OCI-M2 (cell line): ENCODE results near the gene VSTM5.
"Not testable (repeated sequence)": the region's sequence is repeated elsewhere in the genome, so short reads cannot be mapped to it uniquely, and the experiment has no call there.

Source experiments
- DNase-seq: peaks from one replicate; lab custom pipeline; 2025; ENCODE audit not compliant: unreplicated experiment; lab: John Stamatoyannopoulos, UW

The VSTM5 gene

DNA sequence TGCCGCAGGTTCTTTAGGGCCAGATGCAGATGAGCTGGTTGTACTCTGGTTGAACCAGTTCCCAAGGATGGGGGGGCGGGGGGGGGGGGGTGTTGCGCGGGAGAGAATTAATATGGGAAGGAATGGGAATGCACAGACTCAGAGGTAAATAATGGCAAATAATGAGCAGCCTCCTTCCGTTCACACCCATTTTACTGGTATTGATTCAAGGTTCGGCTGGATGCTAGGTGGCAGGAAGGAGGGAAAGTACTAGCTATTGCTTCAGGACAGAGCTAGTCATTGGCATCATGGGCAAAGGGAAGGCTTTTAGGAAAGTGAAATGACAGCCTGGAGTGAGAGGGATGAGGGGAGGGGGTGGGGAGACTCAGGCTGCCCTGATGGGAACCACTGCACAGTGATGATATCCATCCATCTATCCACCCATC is at the start of gene VSTM5:
Gene VSTM5 (minus strand): TSS at position 25 of the 425 bp plus-strand sequence. CDS start 116 bp downstream, outside the sequence.
- DNase-seq, result no peak

DNA sequence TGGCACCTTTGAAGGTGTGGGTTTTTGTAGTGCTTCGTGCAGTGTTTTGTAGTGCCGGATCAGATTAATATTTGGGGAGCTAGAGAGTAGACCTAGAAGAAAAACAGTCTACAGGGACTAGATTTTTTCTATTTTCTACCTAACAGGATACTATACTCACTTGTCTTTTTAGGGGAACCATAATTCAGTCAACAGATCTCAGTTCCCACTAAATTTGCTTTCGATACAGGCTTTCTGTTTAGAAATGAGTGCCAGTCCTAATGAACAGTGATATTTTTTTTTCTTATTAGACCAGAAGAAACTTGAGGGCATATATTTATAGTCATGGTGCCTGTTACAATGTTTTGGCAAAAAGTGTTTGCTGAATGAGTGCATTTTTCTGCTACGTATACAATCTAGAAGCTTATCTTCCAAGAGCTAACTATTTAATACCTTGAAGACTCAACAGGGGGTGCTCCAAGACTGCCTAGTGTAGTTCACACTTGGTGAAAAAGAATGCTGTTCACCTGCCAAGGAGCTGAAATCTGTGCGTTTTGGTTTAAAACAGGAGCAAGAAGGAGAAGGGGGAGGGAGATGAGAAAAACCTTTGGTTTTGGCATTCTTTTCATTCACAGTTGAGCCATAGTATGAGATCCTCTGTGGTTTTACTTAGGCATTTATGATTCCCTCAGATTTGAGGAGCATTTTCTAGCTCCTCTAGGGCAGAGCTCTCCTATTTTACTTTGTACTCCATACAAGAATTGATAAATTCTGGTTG is 44.9 kb upstream of the VSTM5 start:
- DNase-seq, result peak; percentile 7

DNA sequence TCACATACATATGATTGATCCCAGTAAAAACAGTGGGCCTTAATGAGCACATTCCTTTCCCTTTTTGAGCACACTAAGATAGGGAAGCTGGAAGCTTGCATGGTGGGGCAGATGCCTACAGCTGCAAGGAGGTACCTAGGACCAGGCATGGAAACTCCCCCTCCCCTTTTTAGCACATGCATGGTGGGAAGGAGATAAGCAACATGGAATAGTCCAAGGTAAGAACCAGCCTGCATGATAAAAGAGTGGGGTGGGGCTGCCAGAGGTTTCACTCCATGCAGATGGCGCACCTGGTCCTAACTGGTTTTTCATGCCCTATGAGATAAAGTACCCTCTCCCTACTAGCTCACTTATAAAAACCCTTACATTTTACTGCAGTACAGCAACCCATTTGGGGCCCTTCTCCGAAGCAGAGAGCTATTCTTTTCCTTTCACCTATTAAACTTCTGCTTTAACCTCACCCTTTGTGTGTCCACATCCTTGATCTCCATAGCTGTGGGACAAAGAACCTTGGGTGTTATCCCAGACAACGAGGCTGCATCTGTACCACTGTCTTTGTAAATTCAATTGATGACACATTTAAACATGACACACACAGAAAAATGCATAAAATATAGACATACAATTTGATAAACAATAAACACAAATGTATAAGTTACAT is 40.1 kb upstream of the VSTM5 start:
- DNase-seq, result no peak

DNA sequence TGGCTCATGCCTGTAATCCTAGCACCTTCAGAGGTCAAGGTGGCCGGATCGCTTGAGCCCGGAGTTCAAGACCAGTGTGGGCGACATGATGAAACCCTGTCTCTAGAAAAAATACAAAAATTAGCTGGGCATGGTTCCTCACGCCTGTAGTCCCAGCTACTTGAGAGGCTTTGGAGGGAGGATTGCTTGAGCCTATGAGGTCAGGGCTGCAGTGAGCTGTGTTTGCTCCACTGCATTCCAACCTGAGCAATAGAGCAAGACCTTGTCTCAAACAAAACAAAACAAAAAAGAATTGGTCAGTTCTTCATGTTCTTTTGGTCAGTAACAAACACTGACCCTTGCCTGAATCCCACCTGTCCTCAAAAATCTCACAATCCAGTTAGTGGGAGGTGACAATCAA is 36.7 kb upstream of the VSTM5 start:
- no peak for DNase-seq

GRCh38 chr11:93879114-93879513 is 28.7 kb upstream of the VSTM5 start:
- DNase-seq, result not testable (repeated sequence)

GRCh38 chr11:93875637-93876036 is 25.2 kb upstream of the VSTM5 start:
- DNase-seq, result no peak

DNA sequence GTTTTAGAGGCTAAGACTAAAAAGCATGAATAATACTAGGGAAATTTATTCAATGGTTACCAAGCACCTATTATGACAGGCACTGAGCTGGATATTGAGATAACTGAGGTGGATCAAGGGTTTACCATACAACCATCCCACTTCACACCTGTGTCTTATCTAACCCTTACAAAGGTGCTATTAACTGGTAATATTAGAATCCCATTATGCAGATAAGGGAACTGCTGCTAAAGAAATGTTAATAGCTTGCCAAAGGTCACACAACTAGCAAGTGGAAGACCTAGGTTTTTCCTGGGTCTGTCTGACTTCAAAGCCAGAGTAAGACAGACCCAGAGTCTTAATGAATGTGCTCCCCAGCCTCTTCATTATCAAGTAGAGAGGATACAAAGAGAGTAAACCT is 21.1 kb upstream of the VSTM5 start:
- no peak for DNase-seq

DNA sequence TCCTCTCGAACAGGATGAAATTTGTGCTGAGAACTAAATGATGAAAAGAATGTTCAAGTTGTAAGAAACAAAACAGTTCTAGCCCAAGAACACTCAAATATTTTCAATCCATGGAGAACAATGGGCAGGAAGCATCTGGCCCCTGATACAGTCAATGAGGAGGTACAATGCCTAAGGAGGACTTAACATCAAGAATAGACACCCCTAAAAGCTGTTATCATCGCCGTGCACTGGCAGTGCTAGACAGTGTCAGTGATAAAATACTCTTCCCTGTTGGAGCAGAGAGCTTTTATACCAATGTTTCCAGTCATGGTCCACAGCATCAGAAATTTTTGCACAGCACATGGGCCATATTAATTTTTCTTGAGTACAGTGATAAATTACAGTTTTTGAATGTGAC is 20.2 kb upstream of the VSTM5 start:
- no peak for DNase-seq

GRCh38 chr11:93869830-93870229 is 19.4 kb upstream of the VSTM5 start:
- DNase-seq, result no peak

DNA sequence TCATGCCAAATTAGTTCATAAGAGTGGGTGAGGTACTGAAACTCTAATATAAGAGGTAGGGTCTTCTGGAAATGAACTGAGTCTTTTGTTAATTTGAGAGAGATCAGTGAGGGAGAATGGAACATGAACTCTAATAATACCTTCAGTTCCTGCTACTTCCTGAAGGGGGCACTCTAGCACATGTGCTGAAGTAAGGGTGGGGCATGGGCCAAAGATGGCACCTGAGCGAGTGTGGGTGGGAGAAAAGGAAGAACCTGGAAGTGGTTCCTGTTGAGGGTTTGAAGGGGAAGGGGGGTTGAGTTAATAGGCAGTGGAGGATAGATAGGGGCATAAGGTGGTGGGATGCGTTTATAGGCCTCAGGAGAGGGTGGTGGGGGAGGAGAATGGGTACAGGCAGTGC is 18.0 kb upstream of the VSTM5 start:
- DNase-seq, result not testable (repeated sequence)

DNA sequence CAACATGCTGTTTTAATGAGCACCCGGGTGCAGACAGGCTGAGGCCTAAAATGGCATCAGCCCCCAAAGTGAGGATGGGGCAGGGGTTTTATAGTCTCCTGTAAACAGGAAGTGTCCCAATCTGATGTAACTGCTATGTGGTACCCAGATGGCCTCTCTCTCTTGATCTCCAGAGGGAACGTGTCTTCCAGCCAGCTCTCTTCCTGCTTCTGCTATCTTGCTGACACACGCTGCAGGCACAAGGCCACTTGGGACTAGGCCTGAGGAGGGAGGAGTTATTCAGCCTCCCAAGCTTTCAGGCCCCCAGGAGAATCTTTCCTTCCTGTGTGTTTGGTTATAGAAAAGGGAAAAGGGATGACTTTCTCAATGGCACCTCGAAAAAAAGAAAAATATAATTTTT is 11.4 kb upstream of the VSTM5 start:
- DNase-seq, result no peak

GRCh38 chr11:93858121-93858775 is 7.8 kb upstream of the VSTM5 start:
- DNase-seq, result no peak

DNA sequence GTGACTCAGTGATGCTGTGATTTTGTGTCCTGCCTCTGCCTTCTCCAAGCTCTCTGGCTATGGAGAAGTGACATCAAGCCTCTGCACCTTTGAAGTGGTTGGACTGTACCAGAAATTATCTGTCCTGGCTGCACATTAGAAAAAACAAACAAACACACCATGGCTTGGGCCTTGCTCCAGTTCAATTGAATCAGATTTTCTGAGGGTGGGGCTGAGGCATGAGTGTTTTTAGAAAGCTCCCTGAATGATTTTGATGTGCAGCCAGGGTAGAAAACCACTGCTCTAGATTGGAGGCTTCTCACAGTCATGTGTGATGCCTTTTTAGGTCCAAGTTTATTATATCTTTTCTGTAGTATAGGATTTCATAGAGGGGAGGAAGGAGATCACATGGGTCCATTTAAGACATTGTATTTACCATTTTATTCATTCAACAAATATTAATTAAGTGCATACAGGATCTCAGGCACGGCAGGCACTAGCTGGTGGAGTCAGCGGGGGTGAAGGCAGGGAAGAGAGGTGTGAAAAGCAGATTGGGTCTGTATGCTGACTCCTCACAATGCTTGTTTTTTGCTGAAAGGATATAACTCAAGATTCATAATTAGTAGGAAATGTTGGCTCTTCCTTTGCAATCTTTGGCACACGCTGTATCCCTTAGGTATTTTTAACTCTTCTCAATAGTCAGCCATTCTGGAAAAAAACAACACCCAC is 7.1 kb upstream of the VSTM5 start:
- no peak for DNase-seq

DNA sequence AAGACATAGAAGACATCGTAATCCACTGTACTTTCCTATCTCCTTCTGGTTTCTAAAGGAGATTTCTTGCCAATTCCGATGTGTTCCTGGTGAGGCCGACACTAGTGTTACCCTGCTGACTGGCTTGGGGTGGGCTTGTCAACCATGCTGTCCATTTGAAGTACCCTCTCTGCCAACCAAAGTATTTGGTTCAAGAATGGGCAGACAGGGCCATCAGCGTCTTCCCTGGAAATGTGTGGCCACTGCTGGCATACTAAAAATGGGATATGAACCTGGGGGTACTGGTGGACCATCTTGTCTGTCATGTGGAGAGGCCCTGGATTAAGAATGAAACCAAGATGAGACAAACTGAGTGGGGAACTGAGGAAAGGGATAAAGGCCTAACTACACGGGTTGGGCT is 1.8 kb upstream of the VSTM5 start:
- DNase-seq, result no peak

GRCh38 chr11:93849751-93850593 is 446 bp downstream of the VSTM5 start:
- DNase-seq, result no peak

DNA sequence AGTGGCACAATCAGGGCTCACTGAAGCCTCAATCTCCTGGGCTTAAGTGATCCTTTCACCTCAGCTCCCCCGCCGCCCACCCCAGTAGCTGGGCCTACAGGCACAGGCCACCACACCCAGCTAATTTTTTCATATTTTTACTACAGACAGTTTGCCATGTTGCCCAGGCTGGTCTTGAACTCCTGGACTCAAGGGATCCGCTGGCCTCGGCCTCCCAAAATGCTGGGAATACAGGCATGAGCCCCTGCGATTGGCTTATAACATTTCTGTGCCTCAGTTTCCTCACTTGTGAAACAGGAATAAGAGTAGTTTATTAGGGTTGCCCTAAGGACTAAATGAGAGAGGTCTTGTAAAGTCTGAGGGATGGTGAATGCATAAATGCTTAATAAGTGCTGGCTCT is 1.2 kb downstream of the VSTM5 start:
- DNase-seq, result no peak

DNA sequence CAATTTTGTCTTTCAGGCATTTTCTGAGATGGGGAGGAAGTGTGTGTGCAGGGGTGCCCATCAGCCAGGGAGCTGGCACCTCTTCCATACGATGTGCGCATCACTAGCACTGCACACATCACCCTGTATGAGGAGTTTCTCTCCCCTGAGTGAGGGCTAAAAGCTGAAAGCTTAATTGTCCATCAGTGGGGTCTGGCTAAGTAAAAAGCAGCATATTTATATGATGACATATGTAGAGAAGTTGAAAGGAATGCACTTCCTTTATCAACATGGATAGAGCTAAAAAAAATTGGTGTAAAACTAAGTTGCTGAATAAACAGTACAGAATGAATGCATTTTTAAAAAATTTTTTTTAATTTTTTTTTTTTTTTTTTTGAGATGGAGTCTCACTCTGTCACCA is 4.0 kb downstream of the VSTM5 start:
- no peak for DNase-seq

DNA sequence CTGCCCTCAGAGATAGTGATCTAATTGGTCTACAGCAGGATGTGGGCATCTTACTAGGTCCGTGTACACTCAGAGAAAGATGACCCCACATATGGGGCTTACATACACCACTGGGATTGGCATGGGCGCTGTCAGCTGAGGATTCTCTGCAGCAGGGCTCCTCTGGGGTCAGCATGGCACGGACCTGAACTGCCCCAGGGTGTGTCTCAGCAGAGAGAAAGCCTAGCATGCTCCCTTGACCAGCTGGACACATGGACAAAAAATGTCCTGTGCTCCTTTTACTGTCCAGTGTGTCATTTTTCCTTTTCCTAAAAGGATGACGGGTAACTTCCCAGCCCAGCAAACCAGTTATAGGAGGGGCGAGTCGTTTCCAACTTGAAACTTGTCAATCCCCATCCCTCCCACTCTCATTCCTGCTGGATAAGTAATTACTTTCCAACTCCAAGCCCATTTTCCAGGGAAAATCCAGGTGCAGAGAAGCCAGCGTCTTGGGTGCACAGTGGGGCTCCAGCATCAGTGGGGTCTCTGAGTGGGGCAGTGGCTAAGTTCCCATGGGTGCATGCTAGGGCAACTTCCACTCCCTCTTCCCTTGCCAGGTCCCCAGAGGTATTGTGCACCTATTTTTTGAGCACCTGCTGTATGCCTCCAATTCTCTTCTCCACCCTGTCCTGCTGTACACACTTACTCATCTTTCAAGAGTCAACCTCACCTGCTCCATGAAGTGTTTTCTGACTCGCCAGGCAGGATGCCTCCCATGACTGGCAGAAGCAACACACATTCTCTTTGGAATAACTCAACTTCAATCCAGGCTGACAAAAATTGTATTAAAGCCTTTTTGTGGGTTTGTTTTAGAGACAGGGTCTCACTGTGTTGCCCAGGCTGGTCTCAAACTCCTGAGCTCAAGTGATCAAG is 5.0 kb downstream of the VSTM5 start:
- no peak for DNase-seq

DNA sequence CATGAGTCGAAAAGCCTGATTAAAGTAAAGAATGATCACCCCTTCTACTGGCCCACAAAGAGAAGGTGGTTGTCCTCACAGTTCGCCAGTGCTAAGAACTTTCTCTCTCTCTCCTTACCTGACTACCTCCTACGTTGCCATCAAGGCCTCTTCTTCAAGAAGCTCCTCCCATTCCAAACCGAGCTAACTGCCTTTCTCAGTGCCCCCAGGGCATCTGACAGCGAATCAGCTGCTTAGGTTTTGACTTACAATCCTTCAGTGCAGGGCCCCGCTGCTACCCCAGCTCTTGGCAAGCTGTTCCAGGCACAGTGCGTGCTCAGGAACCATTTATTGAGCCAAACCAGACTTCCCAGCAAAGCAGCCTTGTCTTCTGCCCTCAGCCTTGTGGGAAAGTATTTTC is 5.8 kb downstream of the VSTM5 start:
- no peak for DNase-seq

DNA sequence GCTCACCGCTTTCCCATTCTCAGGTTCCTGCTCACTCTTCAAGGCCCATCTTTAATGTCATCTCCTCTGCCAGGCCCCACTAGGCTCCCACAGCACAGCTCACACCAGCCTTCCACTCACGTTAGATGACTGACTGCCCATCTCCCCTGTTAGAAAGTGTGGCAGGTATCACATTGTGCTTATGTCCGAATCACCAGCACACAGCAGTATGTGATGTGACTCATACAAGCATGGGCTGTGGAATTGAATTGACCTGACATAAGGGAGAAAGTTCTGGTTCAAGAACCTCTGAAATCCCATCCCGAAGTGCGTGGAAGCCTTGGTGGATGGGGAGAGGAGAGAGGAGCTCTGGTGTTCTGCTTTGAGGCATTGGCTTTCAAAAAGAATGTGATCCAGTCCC is 6.5 kb downstream of the VSTM5 start:
- DNase-seq, result no peak
